C4-2B (cell line): ENCODE data around the gene CNOT2.

Experiments used
- CTCF ChIP-seq: fragments of 450-650 bp; conservative IDR thresholded peaks from 2 replicates; pipeline ENCODE4 v1.5.1; 2017; ENCODE audit warnings: mild to moderate bottlenecking
- ZFX ChIP-seq: fragments of 450-650 bp; IDR thresholded peaks from 2 replicates; pipeline ENCODE4 v1.6.1; 2017

- no peak for TF ChIP-seq CTCF
- 0 out of 2 replicates have a peak, but pooled peaks have one; percentile 13 for TF ChIP-seq ZFX
Measured at GRCh38 chr12:70242695-70243509, at the start of gene CNOT2.
